Measurements from ENCODE around the gene UBE2D3. TPM values are rescaled to one million over a fixed set of nuclear protein-coding genes. Genes with fewer than 3 reads are reported as not detected.

The UBE2D3 gene
- total and polyA plus RNA-seq, 2 of the 4 experiments (the other 2 are of a cell fraction) = 233 to 387 TPM

DNA sequence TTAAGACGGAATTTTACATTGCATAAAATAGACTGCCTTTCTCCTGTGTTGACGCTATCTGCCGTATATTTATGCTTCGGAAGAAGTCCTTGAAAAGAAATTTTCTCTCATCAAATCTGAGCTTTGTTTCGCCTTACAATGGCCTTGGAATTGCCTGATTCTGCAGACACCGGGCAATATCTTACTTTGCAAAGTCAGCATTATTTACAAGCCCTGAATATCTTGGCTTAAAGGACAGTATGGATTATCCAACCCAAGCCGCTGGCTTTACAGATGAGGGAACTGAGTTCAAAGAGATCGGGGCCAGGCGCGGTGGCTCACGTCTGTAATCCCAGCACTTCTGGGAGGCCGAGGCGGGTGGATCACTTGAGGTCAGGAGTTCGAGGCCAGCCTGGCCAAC, 65.4 kb downstream of the UBE2D3 start:
- Histone ChIP-seq H3K56ac (ENCODE audit: extremely low read depth, insufficient read depth, low read length) (no peak overlapping the region; the same call in 1 of the 2 replicates), H3K4me3 (ENCODE audit: insufficient read depth, low read depth, low read length) (no peak overlapping the region), H3K36me3 (ENCODE audit: control insufficient read depth, insufficient read depth, low read length) (no peaks in the 10 kb centered on the region), H2AK5ac (ENCODE audit: low read depth, low read length) (no peak overlapping the region), H3K27me3 (ENCODE audit: control insufficient read depth, insufficient read depth, low read length) (no peaks in the 10 kb centered on the region), H4K5ac (ENCODE audit: low read depth, low read length) (no peak overlapping the region), H2AFZ (replicated peaks; ENCODE audit: low read length, poor library complexity) (no peak overlapping the region), H2BK120ac (ENCODE audit: low read depth, low read length) (no peak overlapping the region), H3K23ac (ENCODE audit: low read depth, low read length) (no peak overlapping the region), H3K9me3 (ENCODE audit: control insufficient read depth, insufficient read depth, low read length) (no peaks in the 10 kb centered on the region), H3K9me1 (ENCODE audit: insufficient read depth, low read length) (peaks cover 7% of the 10 kb centered on the region; the same call in 1 of the 2 replicates), H3K9ac (ENCODE audit: low read depth, low read length) (no peak overlapping the region), H3K14ac (replicated peaks; ENCODE audit: low read depth, low read length) (no peak overlapping the region), H2BK5ac (ENCODE audit: low read depth, low read length, poor library complexity, severe bottlenecking) (no peak overlapping the region), H3K4me2 (ENCODE audit: low read depth, low read length) (no peak overlapping the region), H3K27ac (ENCODE audit: insufficient read depth, low read length) (no peak overlapping the region), H3K79me1 (ENCODE audit: low read depth in 1 of 2, low read length in 2 of 2) (peaks cover 16 to 37% of the 10 kb centered on the region in 2 experiments; a peak in 3 of 4 replicates), H2BK20ac (ENCODE audit: low read depth, low read length) (no peak overlapping the region), H4K20me1 (ENCODE audit: insufficient read depth, low read length) (0 out of 2 replicates have a peak, but pooled peaks cover 4% of the 10 kb centered on the region), H4K8ac (ENCODE audit: low read depth in 2 of 2, low read length in 2 of 2) (peak overlapping the region in 1 of 2 experiments; percentile 84; a peak in 2 of 4 replicates), H4K91ac (ENCODE audit: insufficient read depth, low read depth, low read length) (no peak overlapping the region), H3K4ac (ENCODE audit: low read depth, low read length) (no peak overlapping the region), H3K4me1 (ENCODE audit: control insufficient read depth, insufficient read depth, low read length) (peaks cover 5% of the 10 kb centered on the region), H2AK9ac (replicated peaks; ENCODE audit: low read depth, low read length, poor library complexity) (no peak overlapping the region), H2BK15ac (ENCODE audit: low read depth, low read length) (no peak overlapping the region), H3K18ac (ENCODE audit: low read depth, low read length) (no peak overlapping the region)
- DNase-seq = no peak
- intact Hi-C loops (cut with micrococcal nuclease) = loop anchor here (2.0 to 5.0 kb wide), 4 partner anchors 55 to 245 kb away; no protein-coding TSS in a partner anchor
- WGBS, 2 experiments (ENCODE audit: extremely low coverage in 2 of 2, insufficient read length in 1 of 2) = 80% methylated on average over 10 of the region's 14 CpGs; no CpG with 5 or more reads in 1 of the 2 experiments
- TF ChIP-seq RCOR1 (IDR thresholded peaks at IDR 0.05; ENCODE audit: insufficient replicate concordance, low read length) = no peak
- TF ChIP-seq MAFK (IDR thresholded peaks at IDR 0.05; ENCODE audit: low read depth, low read length) = peak; percentile 98
- POLR2A ChIA-PET (ENCODE audit: unreplicated experiment) = no interaction called here
- ATAC-seq (ENCODE audit: low read depth) = no peak
- CTCF ChIA-PET = no interaction called here
- in situ Hi-C loops (cut with MboI; ENCODE audit: low sequenced_read_pairs) = no loop called here
- no TSS peak for BruUV-seq (replicated peaks)
- dilution Hi-C loops (cut with HindIII; ENCODE audit: low sequenced_read_pairs, unreplicated experiment) = no loop called here

All from IMR-90 (cell line).